HCT116 (cell line): ENCODE measurements around the gene B4GALT3. TPM values are rescaled to one million over a fixed set of nuclear protein-coding genes. Genes with fewer than 3 reads are reported as not detected.

Source experiments
- ATAC-seq: fragments of 200-7000 bp; cut with Tn5 transposase; 2 replicates; pipeline ENCODE4 v1.9.1; 2020; ENCODE audit warnings: mild to moderate bottlenecking, moderate library complexity
- BruUV-seq: library from RNA; stranded (reverse); fragments of 400-500 nt; replicated peaks from 2 replicates; lab custom pipeline; 2021; lab: Mats Ljungman, UMichigan
- CTCF ChIA-PET: fragments of 300-600 bp; sonication (Branson Sonifier 250); formaldehyde crosslinking; loops from one replicate; lab custom pipeline; 2021; ENCODE audit warnings: antibody characterized with exemption; lab: Charles Lee
- POLR2A ChIA-PET: fragments of 300-600, 350-600 bp; sonication (Branson Sonifier 250); formaldehyde crosslinking; loops from one replicate; lab custom pipeline; 2021; ENCODE audit warnings: antibody characterized with exemption; lab: Charles Lee
- RAD21 ChIA-PET, 2 experiments: fragments of 300-600 bp; sonication (Branson Sonifier 250); formaldehyde crosslinking; loops; one replicate each; lab custom pipeline; 2023; ENCODE audit warnings: low total read pairs in 2 of 2; ENCODE audit not compliant: uncharacterized antibody in 2 of 2, unreplicated experiment in 2 of 2, low non-redundant PET in 1 of 2; lab: Charles Lee
- DNase-seq: peaks from one replicate; pipeline ENCODE4 v3.0.0-alpha.2; 2010; ENCODE audit warnings: low read depth, low spot score
- H2AFZ ChIP-seq: fragments of 200-600 bp; shearing (Covaris generic), sonication (generic); 2 replicates; pipeline ENCODE4 v1.6.1; 2017; ENCODE audit warnings: low read depth, mixed run types, mixed read lengths, antibody characterized with exemption, low read length; ENCODE audit not compliant: poor library complexity, severe bottlenecking
- H3K27ac ChIP-seq: 2 replicates; pipeline ENCODE4 v1.5.1; 2012; ENCODE audit warnings: low read depth, low read length
- H3K27me3 ChIP-seq: fragments of 200-600 bp; sonication (generic); 2 replicates; pipeline ENCODE4 v1.6.1; 2016; ENCODE audit warnings: mixed run types, low read length, mixed read lengths; ENCODE audit not compliant: insufficient read depth
- H3K36me3 ChIP-seq, 2 experiments: fragments of 200-500 bp in 1 of 2; fragments of 200-600 bp in 1 of 2; sonication (Bioruptor generic) in 1 of 2; sonication (generic) in 1 of 2; 2 replicates each; pipeline versions ENCODE4 v1.5.1 to v1.6.1; 2014 to 2016; ENCODE audit warnings: low read length in 2 of 2, inconsistent platforms in 1 of 2, mixed read lengths in 1 of 2, mixed run types in 1 of 2; ENCODE audit not compliant: insufficient read depth in 2 of 2, control insufficient read depth in 1 of 2
- H3K4me1 ChIP-seq, 2 experiments: fragments of 200-600 bp in 1 of 2; sonication (generic) in 1 of 2; 2 replicates each; pipeline versions ENCODE4 v1.5.1 to v1.6.1; 2012 to 2017; ENCODE audit warnings: low read length in 2 of 2, inconsistent platforms in 1 of 2, mild to moderate bottlenecking in 1 of 2, mixed read lengths in 1 of 2, mixed run types in 1 of 2, moderate library complexity in 1 of 2; ENCODE audit not compliant: insufficient read depth in 2 of 2, control insufficient read depth in 1 of 2
- H3K4me2 ChIP-seq: fragments of 200-600 bp; sonication (generic); 2 replicates; pipeline ENCODE4 v1.6.1; 2017; ENCODE audit warnings: mixed run types, low read length, mixed read lengths
- H3K4me3 ChIP-seq, 2 experiments: fragments of 200-600 bp in 1 of 2; sonication (generic) in 1 of 2; replicated peaks in 1 of 2; 2 replicates each; pipeline ENCODE4 v1.5.1; 2011 to 2016; ENCODE audit warnings: low read length in 2 of 2, control low read depth in 1 of 2, low read depth in 1 of 2, mild to moderate bottlenecking in 1 of 2, mixed read lengths in 1 of 2, mixed run types in 1 of 2
- H3K79me2 ChIP-seq: fragments of 200-600 bp; sonication (generic); 2 replicates; pipeline ENCODE4 v1.6.1; 2017; ENCODE audit warnings: mild to moderate bottlenecking, mixed run types, low read length, moderate library complexity, mixed read lengths; ENCODE audit not compliant: insufficient read depth
- H3K9ac ChIP-seq: fragments of 200-600 bp; sonication (generic); 2 replicates; pipeline ENCODE4 v1.6.1; 2016; ENCODE audit warnings: low read length, mixed read lengths
- H3K9me2 ChIP-seq: fragments of 200-600 bp; sonication (generic), shearing (Covaris generic); 2 replicates; pipeline ENCODE4 v1.6.1; 2017; ENCODE audit warnings: mixed run types, mild to moderate bottlenecking, moderate library complexity; ENCODE audit not compliant: insufficient read depth
- H3K9me3 ChIP-seq, 2 experiments: fragments of 200-500 bp in 1 of 2; fragments of 200-600 bp in 1 of 2; sonication (Bioruptor generic) in 1 of 2; sonication (generic) in 1 of 2; 2 replicates each; pipeline ENCODE4 v1.6.1; 2014 to 2017; ENCODE audit warnings: low read length in 2 of 2, mixed read lengths in 2 of 2, inconsistent platforms in 1 of 2, low read depth in 1 of 2, mild to moderate bottlenecking in 1 of 2, mixed run types in 1 of 2, moderate library complexity in 1 of 2; ENCODE audit not compliant: control insufficient read depth in 1 of 2, insufficient read depth in 1 of 2
- H4K20me1 ChIP-seq: fragments of 200-600 bp; sonication (generic), shearing (Covaris generic); 2 replicates; pipeline ENCODE4 v1.6.1; 2017; ENCODE audit warnings: mixed run types, mild to moderate bottlenecking, moderate library complexity; ENCODE audit not compliant: insufficient read depth
- CTCF ChIP-seq, 3 experiments: fragments of 200-600 bp in 1 of 3; sonication (generic) in 1 of 3; IDR thresholded peaks in 2 of 3; conservative IDR thresholded peaks in 1 of 3; 2 replicates each; pipeline ENCODE4 v1.5.1; 2012 to 2017; ENCODE audit warnings: low read depth in 2 of 3, low read length in 2 of 3, antibody characterized with exemption in 1 of 3, borderline replicate concordance in 1 of 3, control low read depth in 1 of 3, mild to moderate bottlenecking in 1 of 3, mixed read lengths in 1 of 3, mixed run types in 1 of 3, moderate library complexity in 1 of 3; ENCODE audit not compliant: insufficient read depth in 1 of 3
- EGR1 ChIP-seq: IDR thresholded peaks from 2 replicates; pipeline ENCODE4 v1.6.1; 2012; ENCODE audit warnings: low read depth
- EZH2 ChIP-seq: fragments of 200-600 bp; sonication (generic); IDR thresholded peaks from 2 replicates; pipeline ENCODE4 v1.6.1; 2017; ENCODE audit warnings: antibody characterized with exemption, mixed run types
- EZH2phosphoT487 ChIP-seq: fragments of 200-600 bp; IDR thresholded peaks from 2 replicates; pipeline ENCODE4 v1.6.1; 2018; ENCODE audit warnings: antibody characterized with exemption, borderline replicate concordance
- MAX ChIP-seq: IDR thresholded peaks from 2 replicates; pipeline ENCODE4 v1.6.1; 2012
- POLR2A ChIP-seq: IDR thresholded peaks from 2 replicates; pipeline ENCODE4 v1.7.0; 2011; ENCODE audit warnings: borderline replicate concordance; ENCODE audit not compliant: insufficient read depth, insufficient read length; ENCODE audit errors: extremely low read depth
- RAD21 ChIP-seq: IDR thresholded peaks from 2 replicates; pipeline ENCODE4 v1.6.1; 2012; ENCODE audit warnings: low read depth, mild to moderate bottlenecking
- REST ChIP-seq: IDR thresholded peaks from 2 replicates; pipeline ENCODE4 v1.6.1; 2012; ENCODE audit warnings: low read depth
- SIN3A ChIP-seq: IDR thresholded peaks from 2 replicates; pipeline ENCODE4 v1.6.1; 2012; ENCODE audit warnings: low read depth
- SP1 ChIP-seq: IDR thresholded peaks from 2 replicates; pipeline ENCODE4 v1.6.1; 2012; ENCODE audit warnings: low read depth
- SRF ChIP-seq: IDR thresholded peaks from 2 replicates; pipeline ENCODE4 v1.6.1; 2012; ENCODE audit warnings: low read depth
- ZBTB33 ChIP-seq: IDR thresholded peaks from 2 replicates; pipeline ENCODE4 v1.6.1; 2011; ENCODE audit warnings: mild to moderate bottlenecking, low read length, moderate library complexity; ENCODE audit not compliant: insufficient replicate concordance; ENCODE audit errors: extremely low read depth
- ZNF274 ChIP-seq: fragments of 200-500 bp; sonication (Bioruptor generic); IDR thresholded peaks from 2 replicates; pipeline ENCODE4 v1.6.1; 2014; ENCODE audit warnings: mild to moderate bottlenecking, low read depth, low read length, inconsistent platforms
- intact Hi-C: fragments of 100-400 bp; cut with micrococcal nuclease; formaldehyde crosslinking; loops from 2 replicates; pipeline ENCODE4 v1.10.0; 2022
- total RNA-seq: library from RNA; stranded (reverse); gene quantifications from one replicate; pipeline ENCODE4 v1.2.1, GENCODE V29; 2021; ENCODE audit not compliant: unreplicated experiment

B4GALT3 gene
- total RNA-seq, 1 experiment from 2014 or later: 53.7 TPM

- BruUV-seq: no TSS peak
- Histone ChIP-seq H3K9ac (no peak overlapping the region), H3K79me2 (no peaks in the 10 kb centered on the region), H2AFZ (no peak overlapping the region), H3K4me1 (peaks cover 4 to 23% of the 10 kb centered on the region in 2 experiments; a peak in 3 of 4 replicates), H3K27ac (no peak overlapping the region), H3K4me2 (no peak overlapping the region), H4K20me1 (no peaks in the 10 kb centered on the region), H3K27me3 (no peaks in the 10 kb centered on the region), H3K36me3 (no peaks in the 10 kb centered on the region), H3K9me2 (no peaks in the 10 kb centered on the region), H3K9me3 (no peaks in the 10 kb centered on the region), H3K4me3 (no peak overlapping the region)
- ChIA-PET POLR2A (no interaction called here), RAD21 (no interaction called here), CTCF (no interaction called here)
- intact Hi-C loops: no loop called here
- TF ChIP-seq SIN3A: no peak
- TF ChIP-seq SRF: no peak
- TF ChIP-seq EGR1: no peak
- no peak for TF ChIP-seq ZNF274
- ATAC-seq (no peak), DNase-seq (no peak)
Measured at GRCh38 chr1:161196111-161196510, 18.8 kb upstream of the B4GALT3 start.

GRCh38 chr1:161195171-161195570, 17.9 kb upstream of the B4GALT3 start:
- BruUV-seq: no TSS peak
- H3K79me2 ChIP-seq: no peaks in the 10 kb centered on the region
- no peak for DNase-seq
- H3K9me2 ChIP-seq: no peaks in the 10 kb centered on the region
- no peak overlapping the region for H3K9ac ChIP-seq
- H2AFZ ChIP-seq: no peak overlapping the region
- H3K27ac ChIP-seq: no peak overlapping the region
- H3K4me3 ChIP-seq: no peak overlapping the region
- H3K4me1 ChIP-seq: peaks cover 4 to 15% of the 10 kb centered on the region in 2 experiments; a peak in 2 of 4 replicates
- intact Hi-C loops: no loop called here
- no peaks in the 10 kb centered on the region for H3K27me3 ChIP-seq
- ChIA-PET CTCF (interaction anchor here (0.6 to 1.6 kb wide), 2 partner anchors 30 to 201 kb away, joined by 3 to 7 read pairs; partner anchors contain the start of gene TOMM40L), POLR2A (no interaction called here), RAD21 (no interaction called here)
- no peaks in the 10 kb centered on the region for H3K9me3 ChIP-seq
- no peak for ATAC-seq
- H4K20me1 ChIP-seq: no peaks in the 10 kb centered on the region
- H3K4me2 ChIP-seq: no peak overlapping the region
- no peaks in the 10 kb centered on the region for H3K36me3 ChIP-seq
- TF ChIP-seq SRF (no peak), CTCF (IDR thresholded peaks at IDR 0.05 in 2 of 3, conservative IDR thresholded peaks at IDR 0.05 in 1 of 3; ENCODE audit: borderline replicate concordance in 1 of 3, insufficient read depth in 1 of 3, low read depth in 2 of 3, low read length in 2 of 3) (no peak), EZH2 (no peak), EZH2phosphoT487 (no peak), ZBTB33 (no peak), SP1 (no peak), POLR2A (no peak), REST (no peak), RAD21 (no peak), MAX (no peak), EGR1 (no peak)
